ENCODE measurements around the gene GPR15.
"Not testable (repeated sequence)": the region's sequence is repeated elsewhere in the genome, so short reads cannot be mapped to it uniquely, and the experiment has no call there.

GPR15 gene

GRCh38 chr3:98559769-98560168 lies 28.0 kb downstream of the GPR15 start:
- not testable (repeated sequence) for H3K27ac ChIP-seq (ENCODE audit: low read depth, low read length); H3K36me3 ChIP-seq (ENCODE audit: insufficient read depth, low read length); H3K4me3 ChIP-seq (ENCODE audit: low read length); H3K27me3 ChIP-seq (ENCODE audit: insufficient read depth, low read length); H3K9me3 ChIP-seq (ENCODE audit: insufficient read depth, low read depth, low read length); H3K9ac ChIP-seq (ENCODE audit: low read depth, low read length); H3K4me1 ChIP-seq (ENCODE audit: insufficient read depth, low read length)
- WGBS = 99% methylated on average over 2 of the region's 2 CpGs

GRCh38 chr3:98560911-98561310 lies 29.1 kb downstream of the GPR15 start:
- Histone ChIP-seq H3K9ac (ENCODE audit: low read depth, low read length) (no peak overlapping the region), H3K27ac (ENCODE audit: low read depth, low read length) (no peak overlapping the region), H3K4me1 (ENCODE audit: insufficient read depth, low read length) (no peaks in the 10 kb centered on the region), H3K27me3 (ENCODE audit: insufficient read depth, low read length) (no peaks in the 10 kb centered on the region), H3K9me3 (ENCODE audit: insufficient read depth, low read depth, low read length) (no peaks in the 10 kb centered on the region), H3K36me3 (ENCODE audit: insufficient read depth, low read length) (no peaks in the 10 kb centered on the region), H3K4me3 (ENCODE audit: low read length) (no peak overlapping the region)
- WGBS = 90% methylated on average over 2 of the region's 2 CpGs

- Histone ChIP-seq H3K36me3 (ENCODE audit: insufficient read depth, low read length) (no peaks in the 10 kb centered on the region), H3K27me3 (ENCODE audit: insufficient read depth, low read length) (no peaks in the 10 kb centered on the region), H3K27ac (ENCODE audit: low read depth, low read length) (no peak overlapping the region), H3K4me3 (ENCODE audit: low read length) (no peak overlapping the region), H3K9ac (ENCODE audit: low read depth, low read length) (no peak overlapping the region), H3K4me1 (ENCODE audit: insufficient read depth, low read length) (no peaks in the 10 kb centered on the region), H3K9me3 (ENCODE audit: insufficient read depth, low read depth, low read length) (no peaks in the 10 kb centered on the region)
- 92% methylated on average over 3 of the region's 5 CpGs for WGBS
These were observed 30.1 kb downstream of the GPR15 start for GRCh38 chr3:98561727-98562521.

- no peak overlapping the region for H3K9ac ChIP-seq (ENCODE audit: low read depth, low read length)
- 95% methylated on average over 3 of the region's 4 CpGs for WGBS
- H3K27ac ChIP-seq (ENCODE audit: low read depth, low read length) = no peak overlapping the region
These were observed 32.0 kb downstream of the GPR15 start for GRCh38 chr3:98563661-98564281.

GRCh38 chr3:98564282-98565005 lies 32.7 kb downstream of the GPR15 start:
- no peaks in the 10 kb centered on the region for H3K9me3 ChIP-seq (ENCODE audit: insufficient read depth, low read depth, low read length)
- no peaks in the 10 kb centered on the region for H3K36me3 ChIP-seq (ENCODE audit: insufficient read depth, low read length)
- H3K27me3 ChIP-seq (ENCODE audit: insufficient read depth, low read length) = no peaks in the 10 kb centered on the region
- H3K9ac ChIP-seq (ENCODE audit: low read depth, low read length) = no peak overlapping the region
- H3K27ac ChIP-seq (ENCODE audit: low read depth, low read length) = no peak overlapping the region
- 87% methylated on average over 7 of the region's 7 CpGs for WGBS
- no peak overlapping the region for H3K4me3 ChIP-seq (ENCODE audit: low read length)
- no peaks in the 10 kb centered on the region for H3K4me1 ChIP-seq (ENCODE audit: insufficient read depth, low read length)

More at GRCh38 chr3:98563661-98564281, 32.0 kb downstream of the GPR15 start:
- no peaks in the 10 kb centered on the region for H3K4me1 ChIP-seq (ENCODE audit: insufficient read depth, low read length)
- no peaks in the 10 kb centered on the region for H3K27me3 ChIP-seq (ENCODE audit: insufficient read depth, low read length)
- H3K9me3 ChIP-seq (ENCODE audit: insufficient read depth, low read depth, low read length) = no peaks in the 10 kb centered on the region
- no peaks in the 10 kb centered on the region for H3K36me3 ChIP-seq (ENCODE audit: insufficient read depth, low read length)
- H3K4me3 ChIP-seq (ENCODE audit: low read length) = no peak overlapping the region

GRCh38 chr3:98565237-98565643 lies 33.5 kb downstream of the GPR15 start:
- Histone ChIP-seq H3K27ac (ENCODE audit: low read depth, low read length) (no peak overlapping the region), H3K4me1 (ENCODE audit: insufficient read depth, low read length) (no peaks in the 10 kb centered on the region), H3K4me3 (ENCODE audit: low read length) (no peak overlapping the region)

GRCh38 chr3:98565843-98566242 lies 34.1 kb downstream of the GPR15 start:
- Histone ChIP-seq H3K36me3 (ENCODE audit: insufficient read depth, low read length) (no peaks in the 10 kb centered on the region), H3K27ac (ENCODE audit: low read depth, low read length) (no peak overlapping the region), H3K4me1 (ENCODE audit: insufficient read depth, low read length) (no peaks in the 10 kb centered on the region), H3K27me3 (ENCODE audit: insufficient read depth, low read length) (no peaks in the 10 kb centered on the region), H3K4me3 (ENCODE audit: low read length) (no peak overlapping the region), H3K9ac (ENCODE audit: low read depth, low read length) (no peak overlapping the region), H3K9me3 (ENCODE audit: insufficient read depth, low read depth, low read length) (no peaks in the 10 kb centered on the region)
- WGBS = 81% methylated on average over 6 of the region's 6 CpGs

More at GRCh38 chr3:98565237-98565643, 33.5 kb downstream of the GPR15 start:
- Histone ChIP-seq H3K9ac (ENCODE audit: low read depth, low read length) (no peak overlapping the region), H3K9me3 (ENCODE audit: insufficient read depth, low read depth, low read length) (no peaks in the 10 kb centered on the region), H3K36me3 (ENCODE audit: insufficient read depth, low read length) (no peaks in the 10 kb centered on the region), H3K27me3 (ENCODE audit: insufficient read depth, low read length) (no peaks in the 10 kb centered on the region)
- WGBS = 63% methylated on average over 3 of the region's 3 CpGs

- H3K9ac ChIP-seq (ENCODE audit: low read depth, low read length) = no peak overlapping the region
- H3K4me3 ChIP-seq (ENCODE audit: low read length) = no peak overlapping the region
- no peaks in the 10 kb centered on the region for H3K36me3 ChIP-seq (ENCODE audit: insufficient read depth, low read length)
- no peaks in the 10 kb centered on the region for H3K27me3 ChIP-seq (ENCODE audit: insufficient read depth, low read length)
- H3K27ac ChIP-seq (ENCODE audit: low read depth, low read length) = no peak overlapping the region
- no peaks in the 10 kb centered on the region for H3K4me1 ChIP-seq (ENCODE audit: insufficient read depth, low read length)
- H3K9me3 ChIP-seq (ENCODE audit: insufficient read depth, low read depth, low read length) = no peaks in the 10 kb centered on the region
- WGBS = 94% methylated on average over 2 of the region's 2 CpGs
These were observed 36.0 kb downstream of the GPR15 start for GRCh38 chr3:98567666-98568270.

GRCh38 chr3:98568402-98568801 lies 36.6 kb downstream of the GPR15 start:
- Histone ChIP-seq H3K4me1 (ENCODE audit: insufficient read depth, low read length) (peaks cover 4% of the 10 kb centered on the region; the same call in 1 of the 2 replicates), H3K36me3 (ENCODE audit: insufficient read depth, low read length) (no peaks in the 10 kb centered on the region), H3K9ac (ENCODE audit: low read depth, low read length) (no peak overlapping the region), H3K27me3 (ENCODE audit: insufficient read depth, low read length) (no peaks in the 10 kb centered on the region), H3K27ac (ENCODE audit: low read depth, low read length) (no peak overlapping the region), H3K4me3 (ENCODE audit: low read length) (no peak overlapping the region), H3K9me3 (ENCODE audit: insufficient read depth, low read depth, low read length) (no peaks in the 10 kb centered on the region)
- WGBS = 100% methylated on average over 2 of the region's 3 CpGs

- no peak overlapping the region for H3K27ac ChIP-seq (ENCODE audit: low read depth, low read length)
- no peak overlapping the region for H3K9ac ChIP-seq (ENCODE audit: low read depth, low read length)
- no peaks in the 10 kb centered on the region for H3K27me3 ChIP-seq (ENCODE audit: insufficient read depth, low read length)
- 70% methylated on average over 2 of the region's 2 CpGs for WGBS
- peaks cover 4% of the 10 kb centered on the region; the same call in 1 of the 2 replicates for H3K4me1 ChIP-seq (ENCODE audit: insufficient read depth, low read length)
- H3K36me3 ChIP-seq (ENCODE audit: insufficient read depth, low read length) = peaks cover 18% of the 10 kb centered on the region
- no peak overlapping the region for H3K4me3 ChIP-seq (ENCODE audit: low read length)
- no peaks in the 10 kb centered on the region for H3K9me3 ChIP-seq (ENCODE audit: insufficient read depth, low read depth, low read length)
These were observed 41.5 kb downstream of the GPR15 start for GRCh38 chr3:98573181-98573728.
